Endothelial cell of umbilical vein (primary cell): Measurements from ENCODE around the gene ESRRB. TPM values are rescaled to one million over a fixed set of nuclear protein-coding genes. Genes with fewer than 3 reads are reported as not detected.

Experiments
- BruUV-seq: library from RNA; stranded (reverse); fragments of 400-500 nt; replicated peaks from 2 replicates; lab custom pipeline; 2021; lab: Mats Ljungman, UMichigan
- CTCF ChIA-PET: fragments of 300-600, 350-600 bp; sonication (Branson Sonifier 250); formaldehyde crosslinking; loops from one replicate; lab custom pipeline; 2021; ENCODE audit warnings: antibody characterized with exemption, inconsistent platforms; lab: Charles Lee
- POLR2A ChIA-PET: fragments of 300-600, 350-600 bp; sonication (Branson Sonifier 250); formaldehyde crosslinking; loops from one replicate; lab custom pipeline; 2021; ENCODE audit warnings: antibody characterized with exemption, inconsistent platforms; lab: Charles Lee
- DNase-seq: peaks from one replicate; pipeline ENCODE4 v3.0.0-alpha.2; 2011; ENCODE audit warnings: low read depth, low spot score
- FAIRE-seq: peaks from 2 replicates; lab custom pipeline; 2011; peaks lifted over from hg19 to GRCh38; lab: Jason Lieb, UNC
- H2AFZ ChIP-seq: 2 replicates; pipeline ENCODE4 v1.6.0; 2012; ENCODE audit warnings: low read depth, low read length, control low read depth, inconsistent platforms
- H3K27ac ChIP-seq: 2 replicates; pipeline ENCODE4 v1.5.1; 2011; ENCODE audit warnings: low read depth, mild to moderate bottlenecking, control low read depth, low read length, moderate library complexity; ENCODE audit not compliant: insufficient read depth
- H3K27me3 ChIP-seq, 2 experiments: 2 replicates each; pipeline versions ENCODE4 v1.6.0 to v1.6.1; 2011; ENCODE audit warnings: low read length in 2 of 2, mixed read lengths in 1 of 2; ENCODE audit not compliant: control insufficient read depth in 2 of 2, insufficient read depth in 2 of 2
- H3K36me3 ChIP-seq, 2 experiments: 2 replicates in 1 of 2; 3 replicates in 1 of 2; pipeline ENCODE4 v1.5.1; 2011; ENCODE audit warnings: low read length in 2 of 2, mild to moderate bottlenecking in 1 of 2, moderate library complexity in 1 of 2; ENCODE audit not compliant: control insufficient read depth in 2 of 2, insufficient read depth in 2 of 2; ENCODE audit errors: extremely low read depth in 1 of 2
- H3K4me1 ChIP-seq: 3 replicates; pipeline ENCODE4 v1.5.1; 2011; ENCODE audit warnings: mild to moderate bottlenecking, low read length; ENCODE audit not compliant: control insufficient read depth, insufficient read depth; ENCODE audit errors: extremely low read depth
- H3K4me2 ChIP-seq: 2 replicates; pipeline ENCODE4 v1.6.1; 2011; ENCODE audit warnings: low read length, control low read depth, mixed read lengths; ENCODE audit not compliant: insufficient read depth
- H3K4me3 ChIP-seq, 3 experiments: fragments of 200-600 bp in 1 of 3; sonication (generic), shearing (Covaris generic) in 1 of 3; replicated peaks in 1 of 3; 2 replicates each; pipeline ENCODE4 v1.5.1; 2011 to 2016; ENCODE audit warnings: control low read depth in 3 of 3, low read length in 3 of 3, mild to moderate bottlenecking in 2 of 3, inconsistent platforms in 1 of 3, low read depth in 1 of 3, moderate library complexity in 1 of 3; ENCODE audit not compliant: insufficient read depth in 1 of 3
- H3K79me2 ChIP-seq: 2 replicates; pipeline ENCODE4 v1.6.0; 2012; ENCODE audit warnings: low read length, inconsistent platforms; ENCODE audit not compliant: control insufficient read depth, insufficient read depth
- H3K9ac ChIP-seq: replicated peaks from 2 replicates; pipeline ENCODE3; 2011; ENCODE audit warnings: low read length, control low read depth; ENCODE audit not compliant: insufficient read depth; ENCODE audit errors: extremely low read depth
- H3K9me1 ChIP-seq: replicated peaks from 3 replicates; pipeline ENCODE4 v1.6.0; 2011; ENCODE audit warnings: mild to moderate bottlenecking, low read length; ENCODE audit not compliant: control insufficient read depth, insufficient read depth; ENCODE audit errors: extremely low read depth
- H3K9me3 ChIP-seq: replicated peaks from 2 replicates; pipeline ENCODE4 v1.5.1; 2012; ENCODE audit warnings: low read length, inconsistent platforms; ENCODE audit not compliant: control insufficient read depth, insufficient read depth
- H4K20me1 ChIP-seq: replicated peaks from 2 replicates; pipeline ENCODE3; 2011; ENCODE audit warnings: mild to moderate bottlenecking, low read length; ENCODE audit not compliant: control insufficient read depth, insufficient read depth; ENCODE audit errors: extremely low read depth
- CTCF ChIP-seq, 2 donors: IDR thresholded peaks; 1 replicate in 1 of 2; 2 replicates in 1 of 2; pipeline ENCODE4 v1.5.1; 2011; ENCODE audit warnings: low read length in 2 of 2, mild to moderate bottlenecking in 2 of 2, moderate library complexity in 2 of 2, control low read depth in 1 of 2, inconsistent platforms in 1 of 2, low read depth in 1 of 2; ENCODE audit not compliant: insufficient read depth in 1 of 2; ENCODE audit errors: extremely low read depth in 1 of 2
- EZH2 ChIP-seq: IDR thresholded peaks from 2 replicates; pipeline ENCODE4 v1.6.1; 2012; ENCODE audit warnings: borderline replicate concordance, low read depth, mild to moderate bottlenecking, moderate library complexity, low read length, inconsistent platforms; ENCODE audit not compliant: severe bottlenecking
- FOS ChIP-seq: IDR thresholded peaks from 2 replicates; pipeline ENCODE4 v1.6.1; 2011; ENCODE audit warnings: mild to moderate bottlenecking, low read length, moderate library complexity, borderline replicate concordance; ENCODE audit not compliant: insufficient read depth
- GATA2 ChIP-seq: IDR thresholded peaks from 2 replicates; pipeline ENCODE4 v1.7.0; 2011; ENCODE audit warnings: low read depth, mild to moderate bottlenecking, moderate library complexity, mixed read lengths, low read length; ENCODE audit not compliant: insufficient read length, insufficient read depth
- JUN ChIP-seq: IDR thresholded peaks from 2 replicates; pipeline ENCODE4 v1.6.1; 2011; ENCODE audit warnings: borderline replicate concordance, low read depth; ENCODE audit not compliant: insufficient read length, insufficient read depth
- MAX ChIP-seq: IDR thresholded peaks from 2 replicates; pipeline ENCODE4 v1.6.1; 2011; ENCODE audit not compliant: insufficient read depth, insufficient read length
- MYC ChIP-seq: IDR thresholded peaks from one replicate; pipeline ENCODE4 v1.6.1; 2011; ENCODE audit warnings: mild to moderate bottlenecking, low read depth, low read length
- POLR2A ChIP-seq: IDR thresholded peaks from 2 replicates; pipeline ENCODE4 v1.6.1; 2012; ENCODE audit warnings: low read depth, mild to moderate bottlenecking, control low read depth, low read length
- POLR2AphosphoS5 ChIP-seq: IDR thresholded peaks from 2 replicates; pipeline ENCODE4 v1.6.1; 2012; ENCODE audit warnings: low read depth, mild to moderate bottlenecking, control low read depth, low read length, moderate library complexity; ENCODE audit not compliant: insufficient read depth
- dilution Hi-C: fragments of 300-500 bp; cut with MboI; formaldehyde crosslinking; loops from one replicate; pipeline ENCODE4 v1.15.0; 2019; ENCODE audit warnings: low sequenced_read_pairs; ENCODE audit not compliant: extremely low pct_ligation_motif_present
- intact Hi-C: fragments of 100-400 bp; cut with micrococcal nuclease; formaldehyde crosslinking; loops from one replicate; pipeline ENCODE4 v1.10.0; 2022
- polyA plus RNA-seq, 4 experiments: library from polyadenylated mRNA; depleted of rRNA in 3 of 4; stranded (reverse) in 3 of 4; unstranded in 1 of 4; fragments of >200 nt; gene quantifications; 2 replicates each; pipeline versions ENCODE4 v1.2.1 to v1.2.3, GENCODE V29; 2011 to 2012; ENCODE audit warnings: missing spikeins in 1 of 4
- total RNA-seq: library from RNA; stranded (reverse); gene quantifications from 2 replicates; pipeline ENCODE4 v1.2.3, GENCODE V29; 2021

Gene ESRRB
- total and polyA plus RNA-seq, 2 donors (not counting 3 experiments of a cell fraction or from before 2014, with no cell fraction given) = not detected

- DNase-seq (no peak), FAIRE-seq (no peak)
- ChIA-PET POLR2A (no interaction called here), CTCF (no interaction called here)
- no peak overlapping the region for H3K27ac ChIP-seq
- no peaks in the 10 kb centered on the region for H3K9me1 ChIP-seq
- TF ChIP-seq MAX (no peak), POLR2A (no peak), MYC (no peak), POLR2AphosphoS5 (no peak), FOS (no peak), JUN (no peak), EZH2 (no peak), GATA2 (no peak), CTCF (IDR thresholded peaks at IDR 0.05; ENCODE audit: extremely low read depth in 1 of 2, insufficient read depth in 1 of 2, low read depth in 1 of 2, low read length in 2 of 2) (no peak)
- H3K79me2 ChIP-seq = no peaks in the 10 kb centered on the region
- no peak overlapping the region for H3K4me3 ChIP-seq
- no peak overlapping the region for H2AFZ ChIP-seq
- no peak overlapping the region for H3K4me2 ChIP-seq
- intact Hi-C loops = no loop called here
- H3K36me3 ChIP-seq = no peaks in the 10 kb centered on the region
- H4K20me1 ChIP-seq = no peaks in the 10 kb centered on the region
- no peak overlapping the region for H3K9ac ChIP-seq
- no peaks in the 10 kb centered on the region for H3K9me3 ChIP-seq
- dilution Hi-C loops = no loop called here
- no peaks in the 10 kb centered on the region for H3K4me1 ChIP-seq
- BruUV-seq = no TSS peak
- no peaks in the 10 kb centered on the region for H3K27me3 ChIP-seq
Measured at GRCh38 chr14:76465664-76466063, 89.7 kb downstream of the ESRRB start.
